HUES64 (cell line): ENCODE results near the gene FGFR3.

Experiments used
- H3K27ac ChIP-seq: 2 replicates; pipeline ENCODE4 v1.7.0; 2013; ENCODE audit warnings: low read depth, low read length, inconsistent platforms
- H3K27me3 ChIP-seq: 2 replicates; pipeline ENCODE4 v1.6.1; 2013; ENCODE audit warnings: mild to moderate bottlenecking, low read length; ENCODE audit not compliant: insufficient read depth
- H3K36me3 ChIP-seq: 2 replicates; pipeline ENCODE4 v1.6.1; 2013; ENCODE audit warnings: mild to moderate bottlenecking, low read length; ENCODE audit not compliant: insufficient read depth
- H3K4me1 ChIP-seq: 2 replicates; pipeline ENCODE4 v1.6.1; 2013; ENCODE audit warnings: mild to moderate bottlenecking, low read length, moderate library complexity; ENCODE audit not compliant: insufficient read depth
- H3K4me3 ChIP-seq: 2 replicates; pipeline ENCODE4 v1.5.1; 2013; ENCODE audit warnings: mild to moderate bottlenecking, low read length, moderate library complexity
- H3K9ac ChIP-seq: 2 replicates; pipeline ENCODE4 v1.6.1; 2013; ENCODE audit warnings: mild to moderate bottlenecking, low read depth, low read length
- H3K9me3 ChIP-seq: 2 replicates; pipeline ENCODE4 v1.6.1; 2013; ENCODE audit warnings: low read depth, low read length; ENCODE audit not compliant: insufficient read depth
- WGBS: fragments of 150-250, 120-280 bp; methylation state at CpG from one replicate; pipeline ENCODE4 v1.1.7; 2013; ENCODE audit warnings: missing lambda C conversion rate; 5-methylcytosine and 5-hydroxymethylcytosine counted together

Gene FGFR3

GRCh38 chr4:1806596-1807331, 13.7 kb downstream of the FGFR3 start:
- no peaks in the 10 kb centered on the region for H3K9me3 ChIP-seq
- no peak overlapping the region for H3K27ac ChIP-seq
- no peak overlapping the region for H3K9ac ChIP-seq
- no peaks in the 10 kb centered on the region for H3K27me3 ChIP-seq
- no peaks in the 10 kb centered on the region for H3K4me1 ChIP-seq
- peaks cover 18% of the 10 kb centered on the region for H3K36me3 ChIP-seq
- H3K4me3 ChIP-seq: no peak overlapping the region
- 95% methylated on average over 41 of the region's 41 CpGs for WGBS

GRCh38 chr4:1807332-1807777, 14.3 kb downstream of the FGFR3 start:
- Histone ChIP-seq H3K9ac (no peak overlapping the region), H3K36me3 (peaks cover 18% of the 10 kb centered on the region), H3K4me1 (no peaks in the 10 kb centered on the region), H3K27ac (no peak overlapping the region), H3K9me3 (no peaks in the 10 kb centered on the region), H3K27me3 (no peaks in the 10 kb centered on the region), H3K4me3 (no peak overlapping the region)
- 91% methylated on average over 16 of the region's 16 CpGs for WGBS

- 94% methylated on average over 3 of the region's 6 CpGs for WGBS
- H3K4me1 ChIP-seq: no peaks in the 10 kb centered on the region
- H3K27ac ChIP-seq: no peak overlapping the region
Observed at GRCh38 chr4:1808396-1808795, 15.3 kb downstream of the FGFR3 start.

GRCh38 chr4:1808851-1809753, 16.0 kb downstream of the FGFR3 start:
- Histone ChIP-seq H3K9ac (no peak overlapping the region), H3K4me1 (no peaks in the 10 kb centered on the region), H3K27me3 (no peaks in the 10 kb centered on the region), H3K27ac (no peak overlapping the region), H3K36me3 (peaks cover 19% of the 10 kb centered on the region), H3K9me3 (no peaks in the 10 kb centered on the region), H3K4me3 (no peak overlapping the region)
- 83% methylated on average over 11 of the region's 11 CpGs for WGBS

More at GRCh38 chr4:1808396-1808795, 15.3 kb downstream of the FGFR3 start:
- Histone ChIP-seq H3K36me3 (peaks cover 18% of the 10 kb centered on the region; the same call in 1 of the 2 replicates), H3K27me3 (no peaks in the 10 kb centered on the region), H3K9ac (no peak overlapping the region), H3K4me3 (no peak overlapping the region), H3K9me3 (no peaks in the 10 kb centered on the region)

- H3K27me3 ChIP-seq: no peaks in the 10 kb centered on the region
- no peak overlapping the region for H3K9ac ChIP-seq
- no peaks in the 10 kb centered on the region for H3K9me3 ChIP-seq
- H3K4me3 ChIP-seq: no peak overlapping the region
- H3K4me1 ChIP-seq: no peaks in the 10 kb centered on the region
- H3K36me3 ChIP-seq: peaks cover 25% of the 10 kb centered on the region
- 32% methylated on average over 15 of the region's 15 CpGs for WGBS
- H3K27ac ChIP-seq: no peak overlapping the region
Observed at GRCh38 chr4:1809754-1810502, 16.8 kb downstream of the FGFR3 start.

- Histone ChIP-seq H3K27me3 (no peaks in the 10 kb centered on the region), H3K9ac (no peak overlapping the region)
Observed at GRCh38 chr4:1810765-1811164, 17.7 kb downstream of the FGFR3 start.

GRCh38 chr4:1812720-1813119, 19.6 kb downstream of the FGFR3 start:
- Histone ChIP-seq H3K9me3 (no peaks in the 10 kb centered on the region), H3K4me1 (no peaks in the 10 kb centered on the region), H3K4me3 (no peak overlapping the region), H3K27me3 (no peaks in the 10 kb centered on the region), H3K36me3 (peaks cover 47% of the 10 kb centered on the region), H3K9ac (no peak overlapping the region), H3K27ac (no peak overlapping the region)
- WGBS: 94% methylated on average over 11 of the region's 11 CpGs

More at GRCh38 chr4:1810765-1811164, 17.7 kb downstream of the FGFR3 start:
- Histone ChIP-seq H3K4me1 (no peaks in the 10 kb centered on the region), H3K36me3 (peaks cover 32% of the 10 kb centered on the region), H3K4me3 (no peak overlapping the region), H3K27ac (no peak overlapping the region), H3K9me3 (no peaks in the 10 kb centered on the region)
- 96% methylated on average over 10 of the region's 10 CpGs for WGBS

GRCh38 chr4:1813231-1813630, 20.1 kb downstream of the FGFR3 start:
- no peak overlapping the region for H3K27ac ChIP-seq
- WGBS: 90% methylated on average over 9 of the region's 9 CpGs
- H3K9me3 ChIP-seq: no peaks in the 10 kb centered on the region
- H3K9ac ChIP-seq: no peak overlapping the region
- H3K4me3 ChIP-seq: no peak overlapping the region
- no peaks in the 10 kb centered on the region for H3K27me3 ChIP-seq
- no peaks in the 10 kb centered on the region for H3K4me1 ChIP-seq
- peaks cover 52% of the 10 kb centered on the region for H3K36me3 ChIP-seq

- Histone ChIP-seq H3K4me3 (no peak overlapping the region), H3K4me1 (no peaks in the 10 kb centered on the region), H3K36me3 (peaks cover 56% of the 10 kb centered on the region), H3K27me3 (no peaks in the 10 kb centered on the region), H3K9ac (no peak overlapping the region), H3K9me3 (no peaks in the 10 kb centered on the region), H3K27ac (no peak overlapping the region)
- 80% methylated on average over 9 of the region's 9 CpGs for WGBS
Observed at GRCh38 chr4:1813915-1814314, 20.8 kb downstream of the FGFR3 start.

- Histone ChIP-seq H3K9me3 (no peaks in the 10 kb centered on the region), H3K4me1 (no peaks in the 10 kb centered on the region), H3K27ac (no peak overlapping the region), H3K9ac (no peak overlapping the region), H3K4me3 (no peak overlapping the region), H3K27me3 (no peaks in the 10 kb centered on the region), H3K36me3 (peaks cover 62% of the 10 kb centered on the region)
- 98% methylated on average over 8 of the region's 8 CpGs for WGBS
Observed at GRCh38 chr4:1814453-1814852, 21.4 kb downstream of the FGFR3 start.
